GM12892 (cell line): ENCODE data around the gene FIGLA.

Source experiments
- POLR2A ChIP-seq: IDR thresholded peaks from 2 replicates; pipeline ENCODE4 v1.6.1; 2011; ENCODE audit warnings: low read depth, low read length, control low read depth
- POLR2AphosphoS5 ChIP-seq: IDR thresholded peaks from 2 replicates; pipeline ENCODE4 v1.6.1; 2011; ENCODE audit warnings: low read depth, low read length, control low read depth
- TAF1 ChIP-seq: IDR thresholded peaks from 2 replicates; pipeline ENCODE4 v1.6.1; 2011; ENCODE audit warnings: low read depth, mild to moderate bottlenecking, control low read depth, low read length, borderline replicate concordance

DNA sequence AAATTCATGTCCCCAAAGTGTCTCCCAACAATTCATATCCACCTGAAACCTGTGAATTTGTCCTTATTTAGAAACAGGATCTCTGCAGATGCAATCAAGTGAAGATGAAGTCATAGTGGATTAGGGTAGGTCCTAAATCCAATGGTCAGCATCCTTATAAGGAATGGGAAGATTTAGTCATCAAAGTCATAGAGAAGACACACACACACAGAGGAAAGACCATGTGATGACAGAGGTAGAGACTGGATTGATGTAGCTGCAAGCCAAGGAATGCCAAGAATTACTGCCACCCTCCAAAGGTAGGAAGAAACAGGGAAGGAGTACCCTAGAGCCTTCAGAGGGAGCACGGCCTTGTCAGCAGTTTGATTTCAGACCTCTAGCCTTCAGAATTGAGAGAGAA, 40.1 kb downstream of the FIGLA start:
- TF ChIP-seq POLR2A (no peak), POLR2AphosphoS5 (no peak), TAF1 (no peak)
